NB4 (cell line): Measurements from ENCODE around the gene MED13L.

ENCODE experiments used
- DNase-seq: peaks from one replicate; pipeline ENCODE4 v3.0.0; 2010; ENCODE audit warnings: low read depth
- H3K4me3 ChIP-seq: one replicate; pipeline ENCODE4 v1.5.1; 2011; ENCODE audit warnings: mild to moderate bottlenecking, low read depth, low read length, moderate library complexity
- CTCF ChIP-seq: IDR thresholded peaks from one replicate; pipeline ENCODE4 v1.5.1; 2012; ENCODE audit warnings: low read depth, low read length
- MYC ChIP-seq: IDR thresholded peaks from 2 replicates; pipeline ENCODE4 v1.6.1; 2011; ENCODE audit warnings: low read depth, low read length
- POLR2A ChIP-seq: IDR thresholded peaks from 2 replicates; pipeline ENCODE4 v1.6.1; 2011; ENCODE audit warnings: mild to moderate bottlenecking; ENCODE audit not compliant: insufficient read length; ENCODE audit errors: extremely low read depth
- TF ChIP-seq, protein P1 (sequence below): IDR thresholded peaks from 2 replicates; pipeline ENCODE4 v1.6.1; 2011; ENCODE audit warnings: low read depth, low read length

MED13L gene

GRCh38 chr12:116306506-116306905 lies 29.0 kb upstream of the MED13L start:
- TF ChIP-seq CTCF: no peak
- no peak for TF ChIP-seq MYC
- no peak for TF ChIP-seq POLR2A
- TF ChIP-seq, protein P1, sequence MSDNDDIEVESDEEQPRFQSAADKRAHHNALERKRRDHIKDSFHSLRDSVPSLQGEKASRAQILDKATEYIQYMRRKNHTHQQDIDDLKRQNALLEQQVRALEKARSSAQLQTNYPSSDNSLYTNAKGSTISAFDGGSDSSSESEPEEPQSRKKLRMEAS: no peak
- peak; percentile 36 for DNase-seq

DNA sequence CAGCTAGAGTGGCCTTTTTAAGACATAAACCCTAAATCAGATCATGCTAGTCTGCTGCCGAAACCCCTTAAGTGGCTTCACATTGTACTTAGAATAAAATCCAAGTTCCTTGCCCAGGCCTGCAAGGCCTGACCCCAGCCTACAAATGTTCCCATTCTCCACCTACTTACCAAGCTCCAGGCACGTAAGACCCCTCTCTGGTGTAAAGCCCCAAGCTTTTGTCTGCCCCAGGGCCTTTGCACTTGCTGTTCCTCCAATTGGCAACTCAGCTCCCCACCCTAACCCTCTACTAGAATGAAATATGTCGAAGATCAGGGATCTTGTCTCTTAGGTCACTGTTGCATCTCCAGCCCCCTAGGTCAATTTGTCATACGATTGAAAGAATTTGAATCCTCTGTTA lies 27.1 kb upstream of the MED13L start:
- DNase-seq: no peak
- TF ChIP-seq MYC: no peak
- TF ChIP-seq, protein P1: no peak
- no peak for TF ChIP-seq POLR2A
- no peak for TF ChIP-seq CTCF
- no peak overlapping the region for H3K4me3 ChIP-seq

More at GRCh38 chr12:116306506-116306905, 29.0 kb upstream of the MED13L start:
- no peak overlapping the region for H3K4me3 ChIP-seq

GRCh38 chr12:116303929-116304328 lies 26.4 kb upstream of the MED13L start:
- peak; percentile 95 for DNase-seq
- peak overlapping the region; percentile 2 for H3K4me3 ChIP-seq
- TF ChIP-seq, protein P1: peak; percentile 37; the same call in 1 of the 2 replicates
- TF ChIP-seq MYC (0 out of 2 replicates have a peak, but pooled peaks have one; percentile 48), CTCF (no peak), POLR2A (no peak)

- TF ChIP-seq CTCF (no peak), MYC (no peak), POLR2A (no peak)
- TF ChIP-seq, protein P1: no peak
- peak; percentile 88 for DNase-seq
- H3K4me3 ChIP-seq: peak overlapping the region; percentile 17
These were observed 25.6 kb upstream of the MED13L start for GRCh38 chr12:116303066-116303465.

- no peak; the same call in 1 of the 2 replicates for TF ChIP-seq MYC
- TF ChIP-seq, protein P1: 0 out of 2 replicates have a peak, but pooled peaks have one; percentile 10
- TF ChIP-seq CTCF: no peak
- TF ChIP-seq POLR2A: no peak
- H3K4me3 ChIP-seq: peak overlapping the region; percentile 17
- DNase-seq: peak; percentile 98
These were observed 24.9 kb upstream of the MED13L start for GRCh38 chr12:116302166-116303058.
